DOHH2 (cell line): ENCODE measurements around the gene EYA2.

Experiments used
- H3F3A ChIP-seq: fragments of 200-600 bp; sonication (generic), shearing (Covaris generic); 2 replicates; pipeline ENCODE4 v1.6.0; 2016; ENCODE audit warnings: antibody characterized with exemption, mild to moderate bottlenecking; ENCODE audit not compliant: control insufficient read depth, insufficient read depth
- H3K27ac ChIP-seq: fragments of 200-600 bp; sonication (generic); 2 replicates; pipeline ENCODE4 v1.5.1; 2014; ENCODE audit warnings: low read depth, mild to moderate bottlenecking, low read length, moderate library complexity
- H3K27me3 ChIP-seq: fragments of 200-600 bp; sonication (generic); 2 replicates; pipeline ENCODE4 v1.6.1; 2014; ENCODE audit warnings: mild to moderate bottlenecking, low read length, mixed read lengths; ENCODE audit not compliant: control insufficient read depth
- H3K36me3 ChIP-seq: fragments of 200-600 bp; sonication (generic); 2 replicates; pipeline ENCODE4 v1.6.1; 2014; ENCODE audit warnings: mild to moderate bottlenecking, low read length, moderate library complexity, mixed read lengths; ENCODE audit not compliant: control insufficient read depth
- H3K4me1 ChIP-seq: fragments of 200-600 bp; sonication (generic); 2 replicates; pipeline ENCODE4 v1.6.1; 2014; ENCODE audit warnings: mild to moderate bottlenecking, low read length, mixed read lengths; ENCODE audit not compliant: control insufficient read depth
- H3K4me2 ChIP-seq: fragments of 200-600 bp; sonication (generic); 2 replicates; pipeline ENCODE4 v1.6.0; 2014; ENCODE audit warnings: mild to moderate bottlenecking, low read length, moderate library complexity
- H3K4me3 ChIP-seq: fragments of 200-600 bp; sonication (generic); 2 replicates; pipeline ENCODE4 v1.5.1; 2014; ENCODE audit warnings: mild to moderate bottlenecking, low read length, mixed read lengths
- H3K79me2 ChIP-seq: fragments of 200-600 bp; sonication (generic); 2 replicates; pipeline ENCODE4 v1.6.1; 2014; ENCODE audit warnings: mild to moderate bottlenecking, low read length, mixed read lengths; ENCODE audit not compliant: control insufficient read depth
- H3K9me2 ChIP-seq: fragments of 200-600 bp; sonication (generic); replicated peaks from 2 replicates; pipeline ENCODE4 v1.6.1; 2014; ENCODE audit warnings: mild to moderate bottlenecking, low read length, mixed read lengths; ENCODE audit not compliant: control insufficient read depth
- H3K9me3 ChIP-seq: fragments of 200-600 bp; sonication (generic); 2 replicates; pipeline ENCODE4 v1.6.1; 2014; ENCODE audit warnings: antibody characterized with exemption, low read length, mixed read lengths; ENCODE audit not compliant: control insufficient read depth, insufficient read depth
- H4K20me1 ChIP-seq: fragments of 200-600 bp; sonication (generic); 2 replicates; pipeline ENCODE4 v1.6.0; 2014; ENCODE audit warnings: low read depth, mild to moderate bottlenecking, antibody characterized with exemption, low read length, moderate library complexity; ENCODE audit not compliant: control insufficient read depth, insufficient read depth
- EZH2phosphoT487 ChIP-seq: fragments of 200-600 bp; sonication (generic); IDR thresholded peaks from 2 replicates; pipeline ENCODE4 v1.6.1; 2017; ENCODE audit warnings: borderline replicate concordance, mild to moderate bottlenecking, antibody characterized with exemption, low read length, moderate library complexity, mixed read lengths
- TF ChIP-seq, protein P1 (sequence below): fragments of 200-600 bp; sonication (generic); IDR thresholded peaks from one replicate; pipeline ENCODE4 v1.5.1; 2014; ENCODE audit warnings: antibody characterized with exemption, mild to moderate bottlenecking, low read depth, low read length; ENCODE audit not compliant: poor library complexity, severe bottlenecking

Gene EYA2

DNA sequence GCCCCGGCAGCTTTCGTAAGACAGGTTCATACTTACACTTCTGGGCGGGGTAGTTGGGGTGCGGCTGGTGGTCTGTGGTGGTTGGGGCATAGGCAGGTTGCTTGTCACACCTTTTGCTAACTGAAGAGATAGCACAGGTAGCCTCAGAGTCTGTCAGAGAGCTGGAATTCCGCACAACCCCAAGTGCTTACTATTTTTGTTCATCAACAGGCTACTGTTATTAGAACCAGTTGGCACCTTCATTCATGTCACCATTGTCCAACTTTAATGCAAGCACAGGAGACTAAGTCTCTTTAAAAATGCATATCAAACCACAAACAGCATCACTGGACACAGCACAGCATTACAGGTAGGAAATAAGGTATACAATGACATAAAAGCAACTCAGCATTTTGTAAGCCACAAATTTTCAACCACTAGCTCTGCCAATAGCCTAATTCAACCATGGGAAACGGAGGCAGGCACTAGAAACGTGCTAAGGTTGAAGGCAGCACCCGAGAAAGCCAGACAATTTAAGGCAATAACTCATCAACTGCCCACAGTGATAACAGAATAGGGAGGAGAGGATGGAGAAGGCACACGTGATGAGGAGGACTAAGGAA is 318.1 kb downstream of the EYA2 start:
- H3K4me2 ChIP-seq = no peak overlapping the region
- no peaks in the 10 kb centered on the region for H4K20me1 ChIP-seq
- no peak overlapping the region for H3K27ac ChIP-seq
- H3K9me2 ChIP-seq = no peaks in the 10 kb centered on the region
- H3K9me3 ChIP-seq = no peaks in the 10 kb centered on the region
- no peaks in the 10 kb centered on the region for H3K27me3 ChIP-seq
- H3F3A ChIP-seq = peaks cover 2% of the 10 kb centered on the region; the same call in 1 of the 2 replicates
- peaks cover 89% of the 10 kb centered on the region for H3K36me3 ChIP-seq
- no peak for TF ChIP-seq EZH2phosphoT487
- TF ChIP-seq, protein P1, sequence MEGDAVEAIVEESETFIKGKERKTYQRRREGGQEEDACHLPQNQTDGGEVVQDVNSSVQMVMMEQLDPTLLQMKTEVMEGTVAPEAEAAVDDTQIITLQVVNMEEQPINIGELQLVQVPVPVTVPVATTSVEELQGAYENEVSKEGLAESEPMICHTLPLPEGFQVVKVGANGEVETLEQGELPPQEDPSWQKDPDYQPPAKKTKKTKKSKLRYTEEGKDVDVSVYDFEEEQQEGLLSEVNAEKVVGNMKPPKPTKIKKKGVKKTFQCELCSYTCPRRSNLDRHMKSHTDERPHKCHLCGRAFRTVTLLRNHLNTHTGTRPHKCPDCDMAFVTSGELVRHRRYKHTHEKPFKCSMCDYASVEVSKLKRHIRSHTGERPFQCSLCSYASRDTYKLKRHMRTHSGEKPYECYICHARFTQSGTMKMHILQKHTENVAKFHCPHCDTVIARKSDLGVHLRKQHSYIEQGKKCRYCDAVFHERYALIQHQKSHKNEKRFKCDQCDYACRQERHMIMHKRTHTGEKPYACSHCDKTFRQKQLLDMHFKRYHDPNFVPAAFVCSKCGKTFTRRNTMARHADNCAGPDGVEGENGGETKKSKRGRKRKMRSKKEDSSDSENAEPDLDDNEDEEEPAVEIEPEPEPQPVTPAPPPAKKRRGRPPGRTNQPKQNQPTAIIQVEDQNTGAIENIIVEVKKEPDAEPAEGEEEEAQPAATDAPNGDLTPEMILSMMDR = no peak
- no peak overlapping the region for H3K4me3 ChIP-seq
- no peaks in the 10 kb centered on the region for H3K4me1 ChIP-seq
- H3K79me2 ChIP-seq = peaks cover under 1% of the 10 kb centered on the region

DNA sequence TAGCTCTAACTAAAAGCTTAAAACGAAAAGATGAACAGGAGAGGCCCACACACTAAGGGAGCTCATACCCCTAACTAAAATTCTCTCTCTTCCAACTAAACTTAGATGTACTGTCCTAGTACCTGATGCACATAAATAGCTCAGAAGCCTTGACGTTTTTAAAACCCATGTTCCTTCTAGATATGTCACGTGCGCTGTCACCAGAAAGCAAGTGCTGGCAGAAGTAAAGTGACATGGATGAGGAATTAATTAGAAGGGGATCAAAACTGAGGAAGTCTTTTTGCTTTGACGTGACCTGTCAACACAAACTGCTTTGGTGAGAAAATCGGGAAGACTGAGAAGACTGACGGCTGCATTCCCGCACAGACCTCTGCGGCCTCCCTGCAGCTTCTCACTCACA is 319.3 kb downstream of the EYA2 start:
- Histone ChIP-seq H3K79me2 (peaks cover 5% of the 10 kb centered on the region), H3K4me1 (no peaks in the 10 kb centered on the region), H3K36me3 (peaks cover 92% of the 10 kb centered on the region), H3K9me3 (no peaks in the 10 kb centered on the region), H3K9me2 (no peaks in the 10 kb centered on the region), H3K27ac (no peak overlapping the region), H3K4me3 (no peak overlapping the region), H3F3A (no peaks in the 10 kb centered on the region), H3K27me3 (no peaks in the 10 kb centered on the region), H4K20me1 (no peaks in the 10 kb centered on the region), H3K4me2 (no peak overlapping the region)
- TF ChIP-seq, protein P1 = no peak
- no peak for TF ChIP-seq EZH2phosphoT487

DNA sequence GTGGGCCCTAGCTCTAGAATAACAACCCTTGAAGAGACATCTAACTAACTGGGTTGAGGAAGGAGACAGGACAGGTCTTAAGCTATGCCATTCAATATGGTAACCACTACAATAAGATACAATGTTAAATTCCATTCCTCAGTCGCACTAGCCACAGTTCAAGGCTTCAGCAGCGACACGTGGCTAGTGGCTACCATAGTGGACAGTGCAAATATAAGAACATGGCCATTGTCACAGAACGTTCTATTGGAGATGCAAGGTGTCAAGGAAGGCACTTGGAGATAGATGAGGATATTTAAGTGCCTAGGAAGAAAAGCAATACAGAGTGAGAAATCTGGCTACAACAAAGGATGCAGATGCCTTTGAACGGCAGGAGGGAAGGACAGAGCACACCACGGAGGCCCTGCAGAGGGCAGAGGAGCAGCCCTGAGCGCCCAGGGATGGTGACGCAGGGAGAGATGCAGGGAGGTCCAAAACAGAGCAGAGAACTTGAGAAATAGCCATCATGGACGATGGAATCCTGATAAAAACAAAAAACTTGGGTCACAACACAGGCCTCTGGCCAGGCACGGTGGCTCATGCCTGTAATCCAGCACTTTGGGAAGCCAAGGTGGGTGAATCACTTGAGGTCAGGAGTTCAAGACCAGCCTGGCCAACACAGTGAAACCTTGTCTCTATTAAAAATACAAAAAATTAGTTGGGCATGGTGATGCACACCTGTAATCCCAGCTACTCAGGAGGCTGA is 321.2 kb downstream of the EYA2 start:
- no peaks in the 10 kb centered on the region for H3K9me2 ChIP-seq
- peaks cover 91% of the 10 kb centered on the region for H3K36me3 ChIP-seq

More for the DNA sequence above, 321.2 kb downstream of the EYA2 start:
- no peaks in the 10 kb centered on the region for H3F3A ChIP-seq
- H3K79me2 ChIP-seq = peaks cover 19% of the 10 kb centered on the region
- H3K4me2 ChIP-seq = no peak overlapping the region
- H3K4me3 ChIP-seq = no peak overlapping the region
- no peaks in the 10 kb centered on the region for H3K9me3 ChIP-seq
- peaks cover 8% of the 10 kb centered on the region for H3K4me1 ChIP-seq
- no peak overlapping the region for H3K27ac ChIP-seq
- TF ChIP-seq, protein P1 = no peak
- TF ChIP-seq EZH2phosphoT487 = no peak
- H4K20me1 ChIP-seq = 0 out of 2 replicates have a peak, but pooled peaks cover 3% of the 10 kb centered on the region
- no peaks in the 10 kb centered on the region for H3K27me3 ChIP-seq
